GM19468 (cell line): ENCODE measurements around the gene AANAT.

Experiments
- ATAC-seq: cut with Tn5 transposase; IDR thresholded peaks from one replicate; pipeline ENCODE4 v1.9.1; 2021; ENCODE audit warnings: mild to moderate bottlenecking, moderate library complexity, moderate number of reproducible peaks; ENCODE audit not compliant: unreplicated experiment; ENCODE audit errors: extremely low read depth

Gene AANAT

GRCh38 chr17:76484228-76484725 lies 16.9 kb downstream of the AANAT start:
- no peak for ATAC-seq

GRCh38 chr17:76485569-76485968 lies 18.2 kb downstream of the AANAT start:
- no peak for ATAC-seq

DNA sequence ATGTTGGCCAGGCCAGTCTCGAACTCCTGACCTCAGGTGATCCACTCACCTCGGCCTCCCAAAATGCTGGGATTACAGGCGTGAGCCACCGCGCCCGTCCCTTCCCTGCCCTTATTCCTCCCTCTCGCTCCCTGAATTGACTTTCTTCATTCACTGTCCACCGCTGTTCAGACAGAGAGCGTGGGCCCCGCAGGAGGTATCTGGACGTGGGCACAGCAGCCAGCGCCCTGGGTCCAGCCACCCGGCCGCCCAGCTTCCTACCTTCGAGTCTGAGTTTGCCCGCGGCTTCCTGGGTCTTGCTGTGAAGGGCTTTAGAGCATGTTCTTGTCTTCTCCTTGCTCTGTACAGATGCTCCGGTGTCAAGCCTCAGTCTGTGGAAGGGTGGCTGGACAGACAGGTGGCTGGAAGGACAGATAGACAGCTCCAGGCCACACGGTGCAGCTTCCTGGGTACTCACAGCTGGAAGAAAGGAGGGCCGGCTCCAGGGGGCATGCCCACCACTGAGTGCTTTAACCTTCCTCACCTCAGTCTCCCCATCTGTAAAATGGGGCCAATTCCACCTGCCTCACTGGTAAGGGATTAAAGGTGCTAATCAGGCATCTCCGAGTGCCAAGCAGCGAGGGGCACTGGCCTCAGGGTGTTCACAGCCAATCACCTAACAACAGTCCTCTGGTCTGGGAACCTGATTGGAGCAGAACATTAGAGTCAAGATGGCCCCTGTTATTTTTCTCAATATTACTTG lies 20.2 kb downstream of the AANAT start:
- no peak for ATAC-seq

GRCh38 chr17:76490112-76490710 lies 22.8 kb downstream of the AANAT start:
- no peak for ATAC-seq

GRCh38 chr17:76491271-76492122 lies 24.1 kb downstream of the AANAT start:
- no peak for ATAC-seq

GRCh38 chr17:76492123-76492988 lies 25.0 kb downstream of the AANAT start:
- ATAC-seq: no peak

- ATAC-seq: no peak
Observed at GRCh38 chr17:76492989-76493501, 25.6 kb downstream of the AANAT start.

DNA sequence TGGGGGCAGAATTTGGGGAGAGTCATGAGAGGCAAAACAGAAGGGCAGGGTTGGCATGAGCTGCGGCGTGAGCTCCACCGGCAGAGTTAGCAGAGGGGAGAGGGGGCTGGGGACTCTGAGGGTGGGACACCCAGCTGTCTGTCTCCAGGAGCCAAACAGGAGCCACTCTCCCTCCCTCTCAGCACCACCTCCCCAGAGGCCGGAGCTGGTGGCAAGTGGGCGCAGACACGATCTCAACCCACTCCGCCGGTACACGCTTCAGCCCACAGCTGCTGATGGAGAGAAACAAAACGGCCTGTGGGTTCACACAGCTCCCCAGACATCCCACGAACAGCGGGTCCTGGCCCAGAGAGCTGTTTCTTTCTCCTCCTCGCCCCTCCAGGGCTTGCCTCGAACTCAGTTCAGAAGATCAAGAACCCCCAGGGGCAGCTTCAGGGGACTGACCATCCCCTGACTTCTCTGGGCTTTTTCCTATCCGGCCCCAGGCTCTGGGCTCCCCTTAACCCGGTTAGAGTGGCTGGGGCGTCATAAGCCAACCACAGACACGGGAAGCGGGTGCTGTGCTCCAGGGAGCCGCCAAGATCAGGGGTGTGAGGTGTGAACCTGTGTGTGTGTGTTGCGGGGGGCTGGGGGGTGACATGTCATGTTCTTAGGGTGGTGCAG lies 26.2 kb downstream of the AANAT start:
- no peak for ATAC-seq

- ATAC-seq: no peak
Observed at GRCh38 chr17:76495663-76496400, 28.4 kb downstream of the AANAT start.

DNA sequence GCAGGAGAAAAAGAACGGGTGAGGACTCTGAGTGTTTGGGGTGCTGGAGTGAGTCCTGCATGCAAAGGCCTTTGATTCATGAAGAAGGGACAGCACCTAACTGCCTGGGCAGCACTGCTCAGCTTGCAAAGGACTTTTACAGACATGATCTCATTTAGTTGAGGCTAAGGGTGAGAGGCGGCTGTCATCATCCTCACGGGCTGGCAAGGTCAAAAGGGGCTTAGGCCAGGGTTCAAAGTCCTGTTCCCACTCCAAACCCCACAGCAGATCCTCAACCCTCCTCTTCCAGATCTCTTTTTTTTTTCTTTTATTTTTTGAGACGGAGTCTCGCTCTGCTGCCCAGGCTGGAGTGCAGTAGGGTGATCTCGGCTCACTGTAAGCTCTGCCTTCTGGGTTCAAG lies 29.1 kb downstream of the AANAT start:
- ATAC-seq: no peak

DNA sequence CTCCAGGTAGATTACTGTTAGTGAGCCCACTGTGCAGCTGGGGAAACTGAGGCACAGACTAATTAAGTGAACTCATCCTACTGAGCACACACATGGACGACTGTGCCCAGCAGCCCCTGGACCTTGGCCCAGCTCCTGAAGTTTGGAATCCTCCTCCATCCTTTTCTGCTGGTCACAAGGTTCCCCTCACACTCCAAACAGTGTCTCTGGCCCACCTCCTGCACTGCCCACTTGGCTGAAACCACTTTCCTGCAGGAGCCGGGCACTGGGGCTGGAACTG lies 30.2 kb downstream of the AANAT start:
- no peak for ATAC-seq

DNA sequence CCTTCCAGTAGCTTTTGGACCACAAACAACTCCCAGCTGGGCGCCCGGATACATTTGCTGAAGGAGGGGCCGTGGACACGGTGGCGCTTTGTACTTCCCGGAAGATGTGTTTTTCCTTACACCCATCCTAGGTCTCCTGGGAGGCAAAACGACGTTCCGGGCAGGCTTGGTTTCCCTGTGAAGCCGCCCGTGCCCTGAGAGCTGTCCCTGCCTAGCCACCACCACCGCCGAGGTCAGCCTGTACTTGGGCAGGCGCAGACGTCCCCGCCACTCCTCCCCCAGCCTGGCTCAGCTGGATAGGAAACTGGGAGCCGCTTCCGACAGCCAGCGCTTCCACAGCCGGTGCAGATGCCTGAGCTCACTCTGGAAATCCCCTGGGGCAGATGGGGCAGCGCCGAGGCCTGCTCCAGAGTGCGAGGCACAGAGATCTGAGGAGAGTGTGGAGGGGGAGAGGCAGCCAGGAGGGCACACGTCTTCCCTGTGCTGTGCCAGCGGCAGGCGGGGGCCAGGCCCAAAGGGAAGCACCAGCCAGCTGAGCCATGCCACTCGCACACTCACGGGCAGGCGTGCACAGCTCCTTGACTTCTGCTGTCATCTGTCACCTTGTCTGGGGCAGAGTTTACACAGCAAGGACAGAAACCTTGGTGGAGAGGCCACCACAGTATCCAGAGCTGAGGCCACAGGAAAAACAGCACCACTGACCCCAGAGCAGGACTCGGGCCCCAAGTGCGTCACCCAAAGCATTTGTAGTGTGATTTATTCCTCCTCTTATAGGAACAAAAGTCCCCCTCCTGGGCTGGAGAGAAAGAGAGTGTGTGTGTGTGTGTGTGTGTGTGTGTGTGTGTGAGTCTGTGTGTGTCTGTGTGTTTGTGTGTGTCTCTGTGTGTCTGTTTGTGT lies 30.8 kb downstream of the AANAT start:
- ATAC-seq: no peak

- no peak for ATAC-seq
Observed at GRCh38 chr17:76498876-76499251, 31.5 kb downstream of the AANAT start.

DNA sequence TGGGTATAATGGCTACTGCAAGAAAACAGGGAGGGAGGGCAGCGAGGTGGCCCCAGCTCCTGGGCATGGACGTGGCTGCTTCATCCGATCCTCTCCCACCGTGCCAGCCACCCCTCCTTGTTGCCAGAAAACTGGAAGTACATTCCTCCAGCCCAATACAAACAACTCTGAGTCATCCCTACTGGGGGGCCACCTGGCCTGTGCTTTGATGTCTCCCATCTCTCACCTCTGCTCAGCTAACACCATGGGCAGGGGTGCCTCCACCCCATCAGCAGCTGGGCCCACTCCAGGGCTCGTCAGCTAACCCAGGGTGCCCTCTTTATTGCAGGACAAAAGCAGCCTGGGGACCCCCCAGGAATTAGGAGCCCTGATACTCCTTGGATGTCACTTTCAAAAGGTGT lies 31.9 kb downstream of the AANAT start:
- ATAC-seq: no peak

GRCh38 chr17:76500074-76500746 lies 32.8 kb downstream of the AANAT start:
- ATAC-seq: no peak

DNA sequence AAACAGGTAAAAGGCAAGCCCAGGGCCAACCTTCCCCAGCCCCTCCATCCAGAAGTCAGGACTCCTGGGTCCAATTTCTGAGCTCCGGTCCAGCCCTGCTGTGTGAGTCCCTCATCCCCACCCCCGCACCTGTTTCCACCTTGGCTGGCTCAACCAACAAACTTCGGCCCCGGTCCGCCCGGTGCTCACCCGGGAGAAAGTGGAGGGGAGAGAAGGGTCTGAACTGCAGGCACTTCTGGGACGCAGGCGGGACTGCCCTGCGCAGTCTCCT lies 33.3 kb downstream of the AANAT start:
- ATAC-seq: no peak

GRCh38 chr17:76501018-76501826 lies 33.8 kb downstream of the AANAT start, which contains the start of gene RHBDF2:
Gene RHBDF2 (minus strand): TSS chr17:76501423. CDS start chr17:76481524, 19,899 bp downstream.
- ATAC-seq: no peak
